Kidney (tissue), 14 donors: ENCODE measurements around the gene RRAS2. TPM values are rescaled to one million over a fixed set of nuclear protein-coding genes. Genes with fewer than 3 reads are reported as not detected.

Experiments used
- DNase-seq, 5 donors: peaks; one replicate each; pipeline ENCODE4 v3.0.0-alpha.2; 2013 to 2020
- FAIRE-seq: peaks from 2 replicates; lab custom pipeline; 2012; peaks lifted over from hg19 to GRCh38; lab: Jason Lieb, UNC
- H3K27ac ChIP-seq, 2 donors: one replicate each; pipeline ENCODE4 v1.7.0; 2013; ENCODE audit warnings: low read depth in 2 of 2, low read length in 2 of 2, inconsistent platforms in 1 of 2
- H3K27me3 ChIP-seq: one replicate; pipeline ENCODE4 v1.7.1; 2013; ENCODE audit warnings: low read length, inconsistent platforms; ENCODE audit not compliant: control insufficient read depth, insufficient read depth
- H3K36me3 ChIP-seq, 3 donors: one replicate each; pipeline versions ENCODE4 v1.7.0 to v1.7.1; 2013; ENCODE audit warnings: low read length in 3 of 3, control low read depth in 1 of 3, inconsistent platforms in 1 of 3; ENCODE audit not compliant: insufficient read depth in 3 of 3, control insufficient read depth in 2 of 3
- H3K4me1 ChIP-seq, 3 donors: one replicate each; pipeline versions ENCODE4 v1.7.0 to v1.7.1; 2013; ENCODE audit warnings: low read length in 3 of 3, inconsistent platforms in 1 of 3, low read depth in 1 of 3; ENCODE audit not compliant: control insufficient read depth in 2 of 3, insufficient read depth in 2 of 3
- H3K4me3 ChIP-seq, 3 donors: one replicate each; pipeline versions ENCODE4 v1.7.0 to v1.8.1; 2013; ENCODE audit warnings: low read length in 3 of 3, control low read depth in 1 of 3, inconsistent platforms in 1 of 3
- H3K9ac ChIP-seq, 3 donors: one replicate each; pipeline versions ENCODE4 v1.7.0 to v1.7.1; 2013; ENCODE audit warnings: low read length in 3 of 3, control low read depth in 1 of 3, inconsistent platforms in 1 of 3
- H3K9me3 ChIP-seq, 3 donors: one replicate each; pipeline versions ENCODE4 v1.7.0 to v1.7.1; 2013; ENCODE audit warnings: low read length in 3 of 3, control low read depth in 1 of 3, inconsistent platforms in 1 of 3; ENCODE audit not compliant: control insufficient read depth in 2 of 3, insufficient read depth in 1 of 3
- CTCF ChIP-seq: IDR thresholded peaks from 3 replicates; pipeline ENCODE4 v1.5.1; 2012; ENCODE audit warnings: mild to moderate bottlenecking, moderate library complexity, borderline replicate concordance; ENCODE audit not compliant: insufficient read depth; ENCODE audit errors: extremely low read depth
- intact Hi-C: fragments of 100-400 bp; cut with DNase I; formaldehyde crosslinking; loops from one replicate; pipeline ENCODE4 v1.11.1; 2022
- polyA plus RNA-seq: library from polyadenylated mRNA; stranded (reverse); fragments of 350-450 nt; fragmentation: Illumina TruSeq; extraction: RNeasy Lipid Tissue Mini Kit (QIAGEN cat#74804); gene quantifications from one replicate; pipeline ENCODE4 v1.2.3, GENCODE V29; 2014; ENCODE audit warnings: low read depth, low replicate concordance; ENCODE audit not compliant: insufficient read depth
- total RNA-seq: library from RNA; stranded (reverse); fragmentation: NEBNext Ultra II Directional; extraction: Animal tissue kit (Norgen Biotek cat#: 25700); gene quantifications from one replicate; pipeline ENCODE4 v1.2.1, GENCODE V29; 2021
- donor health status: control.
- donor health status: control.
- donor health status: control.
- donor health status: control.
- donor health status: control.
- donor health status: DM: yes; HTN: yes; CAD: no.
- donor health status: Normal renal cell carcinoma (clear cell type).

RRAS2 gene
- total and polyA plus RNA-seq, 2 donors from 2014 or later = 23.3 to 33.2 TPM

DNA sequence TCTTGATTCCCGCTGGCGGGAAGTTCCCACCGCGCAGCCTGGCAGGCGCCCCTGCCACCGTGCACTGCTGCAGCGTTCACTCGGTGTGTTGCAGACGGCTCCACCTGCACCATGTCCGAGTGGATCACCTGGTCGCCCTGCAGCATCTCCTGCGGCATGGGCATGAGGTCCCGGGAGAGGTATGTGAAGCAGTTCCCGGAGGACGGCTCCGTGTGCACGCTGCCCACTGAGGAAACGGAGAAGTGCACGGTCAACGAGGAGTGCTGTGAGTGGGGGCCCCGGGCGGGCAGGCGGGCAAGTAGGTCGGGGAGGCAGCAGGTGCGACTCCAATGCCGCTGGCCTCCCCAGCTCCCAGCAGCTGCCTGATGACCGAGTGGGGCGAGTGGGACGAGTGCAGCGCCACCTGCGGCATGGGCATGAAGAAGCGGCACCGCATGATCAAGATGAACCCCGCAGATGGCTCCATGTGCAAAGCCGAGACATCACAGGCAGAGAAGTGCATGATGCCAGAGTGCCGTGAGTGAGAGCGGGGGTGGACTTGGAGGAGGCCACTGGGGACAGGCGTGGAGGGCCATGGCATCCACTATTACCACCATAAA, 99.7 kb downstream of the RRAS2 start:
- Histone ChIP-seq H3K4me3 (no peak overlapping the region), H3K27ac (no peak overlapping the region), H3K4me1 (no peaks in the 10 kb centered on the region), H3K9ac (no peak overlapping the region), H3K9me3 (no peaks in the 10 kb centered on the region), H3K27me3 (no peaks in the 10 kb centered on the region), H3K36me3 (no peaks in the 10 kb centered on the region)
- FAIRE-seq (no peak), DNase-seq (no peak)
- intact Hi-C loops = no loop called here
- TF ChIP-seq CTCF = no peak

DNA sequence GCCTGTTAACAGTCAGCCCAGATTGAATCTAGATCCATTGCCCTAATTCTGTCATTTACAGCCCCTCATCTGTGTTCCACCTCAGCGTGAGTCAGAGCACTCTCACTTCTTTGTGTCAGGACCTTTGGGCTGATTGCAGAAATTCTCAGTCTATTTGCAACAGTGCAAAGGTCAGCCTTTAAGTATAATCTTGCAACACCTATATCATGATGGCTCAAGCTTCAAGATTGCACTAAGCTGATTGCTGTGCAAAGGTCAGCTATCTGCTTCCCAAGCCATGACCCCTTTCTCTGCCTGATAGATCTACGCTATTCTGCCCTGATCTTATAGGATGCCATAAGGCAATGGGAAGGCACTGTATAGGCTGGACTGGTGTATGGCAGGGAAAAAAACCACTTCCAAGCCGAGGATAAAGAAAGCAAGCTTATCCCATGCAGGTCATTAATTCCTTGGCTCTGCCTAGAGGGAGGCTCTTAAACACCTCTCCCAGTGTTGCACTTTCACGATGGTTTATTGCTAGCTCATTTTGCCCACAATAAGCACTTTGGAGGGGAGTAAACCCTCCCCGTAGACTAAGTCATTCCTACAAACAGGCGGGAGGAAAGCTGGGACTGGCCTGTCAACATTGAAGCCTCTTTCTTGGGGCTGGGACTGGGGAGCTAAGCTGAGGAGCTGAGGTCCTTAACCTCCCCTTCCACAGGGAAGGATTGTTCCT, 100.6 kb downstream of the RRAS2 start:
- H3K36me3 ChIP-seq = no peaks in the 10 kb centered on the region
- TF ChIP-seq CTCF = no peak
- no peak overlapping the region for H3K27ac ChIP-seq
- DNase-seq = no peak
- no peaks in the 10 kb centered on the region for H3K9me3 ChIP-seq
- no peak overlapping the region for H3K4me3 ChIP-seq
- no peak overlapping the region for H3K9ac ChIP-seq
- intact Hi-C loops = no loop called here
- H3K27me3 ChIP-seq = no peaks in the 10 kb centered on the region
- no peak for FAIRE-seq
- H3K4me1 ChIP-seq = no peaks in the 10 kb centered on the region

DNA sequence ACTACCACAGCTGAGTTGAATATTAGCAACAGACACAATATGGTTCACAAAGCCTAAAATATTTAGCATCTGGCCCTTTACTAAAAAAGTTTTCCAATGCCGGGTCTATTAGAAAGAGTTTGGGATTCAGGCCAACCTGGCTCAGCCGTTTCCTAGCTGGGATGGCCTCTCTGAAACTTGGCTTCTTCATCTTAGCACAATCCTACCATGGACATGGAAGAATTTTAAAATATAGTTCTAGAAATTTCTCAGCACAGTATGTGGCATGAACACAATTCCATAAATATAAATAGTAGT, 103.8 kb downstream of the RRAS2 start:
- Histone ChIP-seq H3K27me3 (no peaks in the 10 kb centered on the region), H3K9me3 (no peaks in the 10 kb centered on the region), H3K27ac (no peak overlapping the region), H3K4me1 (no peaks in the 10 kb centered on the region), H3K9ac (no peak overlapping the region), H3K4me3 (no peak overlapping the region), H3K36me3 (no peaks in the 10 kb centered on the region)
- intact Hi-C loops = no loop called here
- no peak for FAIRE-seq
- no peak for TF ChIP-seq CTCF
- DNase-seq = no peak
